HG03575 (cell line): ENCODE results near the gene SAP30L.

Experiments
- ATAC-seq: cut with Tn5 transposase; IDR thresholded peaks from one replicate; pipeline ENCODE4 v1.9.1; 2021; ENCODE audit not compliant: unreplicated experiment, insufficient number of reproducible peaks, low FRiP score; ENCODE audit errors: extremely low read depth

SAP30L gene

GRCh38 chr5:154455585-154455984, 9.8 kb downstream of the SAP30L start:
- ATAC-seq, result no peak

- ATAC-seq, result no peak
These were observed 10.7 kb downstream of the SAP30L start for GRCh38 chr5:154456540-154456939.

GRCh38 chr5:154459015-154459414, 13.2 kb downstream of the SAP30L start:
- no peak for ATAC-seq

- ATAC-seq, result no peak
These were observed 14.4 kb downstream of the SAP30L start for GRCh38 chr5:154460172-154460571.

GRCh38 chr5:154461531-154461930, 15.7 kb downstream of the SAP30L start:
- ATAC-seq, result no peak

- ATAC-seq, result no peak
These were observed 18.6 kb downstream of the SAP30L start for GRCh38 chr5:154464438-154464837.

GRCh38 chr5:154465169-154465568, 19.4 kb downstream of the SAP30L start:
- no peak for ATAC-seq

- no peak for ATAC-seq
These were observed 20.4 kb downstream of the SAP30L start for GRCh38 chr5:154466147-154466546.

GRCh38 chr5:154466671-154467070, 20.9 kb downstream of the SAP30L start:
- no peak for ATAC-seq

- ATAC-seq, result peak; percentile 69
These were observed 22.0 kb downstream of the SAP30L start for GRCh38 chr5:154467655-154468354.

GRCh38 chr5:154470137-154470536, 24.3 kb downstream of the SAP30L start:
- ATAC-seq, result no peak

- no peak for ATAC-seq
These were observed 25.4 kb downstream of the SAP30L start for GRCh38 chr5:154470947-154471870.

- no peak for ATAC-seq
These were observed 27.2 kb downstream of the SAP30L start for GRCh38 chr5:154472871-154473580.

- ATAC-seq, result no peak
These were observed 27.9 kb downstream of the SAP30L start for GRCh38 chr5:154473581-154474283.

- ATAC-seq, result no peak
These were observed 28.9 kb downstream of the SAP30L start for GRCh38 chr5:154474396-154475334.

GRCh38 chr5:154475591-154476353, 30.0 kb downstream of the SAP30L start:
- ATAC-seq, result no peak
